ENCODE results near the gene NDUFS4.

- TF ChIP-seq, protein P1, sequence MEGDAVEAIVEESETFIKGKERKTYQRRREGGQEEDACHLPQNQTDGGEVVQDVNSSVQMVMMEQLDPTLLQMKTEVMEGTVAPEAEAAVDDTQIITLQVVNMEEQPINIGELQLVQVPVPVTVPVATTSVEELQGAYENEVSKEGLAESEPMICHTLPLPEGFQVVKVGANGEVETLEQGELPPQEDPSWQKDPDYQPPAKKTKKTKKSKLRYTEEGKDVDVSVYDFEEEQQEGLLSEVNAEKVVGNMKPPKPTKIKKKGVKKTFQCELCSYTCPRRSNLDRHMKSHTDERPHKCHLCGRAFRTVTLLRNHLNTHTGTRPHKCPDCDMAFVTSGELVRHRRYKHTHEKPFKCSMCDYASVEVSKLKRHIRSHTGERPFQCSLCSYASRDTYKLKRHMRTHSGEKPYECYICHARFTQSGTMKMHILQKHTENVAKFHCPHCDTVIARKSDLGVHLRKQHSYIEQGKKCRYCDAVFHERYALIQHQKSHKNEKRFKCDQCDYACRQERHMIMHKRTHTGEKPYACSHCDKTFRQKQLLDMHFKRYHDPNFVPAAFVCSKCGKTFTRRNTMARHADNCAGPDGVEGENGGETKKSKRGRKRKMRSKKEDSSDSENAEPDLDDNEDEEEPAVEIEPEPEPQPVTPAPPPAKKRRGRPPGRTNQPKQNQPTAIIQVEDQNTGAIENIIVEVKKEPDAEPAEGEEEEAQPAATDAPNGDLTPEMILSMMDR (conservative IDR thresholded peaks at IDR 0.05): no peak
- no peak for TF ChIP-seq EZH2 (IDR thresholded peaks at IDR 0.05; ENCODE audit: low read depth)
Measured at GRCh38 chr5:53558966-53559365, 1.5 kb upstream of the NDUFS4 start.

Measured in PC-9 (cell line).